ENCODE results near the gene SMYD5. TPM values are rescaled to one million over a fixed set of nuclear protein-coding genes. Genes with fewer than 3 reads are reported as not detected.
A peak's percentile ranks its signal among the peaks of the same experiment; 100 is the strongest.

Gene SMYD5
- total RNA-seq, 1 experiment from 2014 or later = 54.9 TPM

- in situ Hi-C loops (cut with HindIII; ENCODE audit: low pct_unique_long_range_greater_than_20kb, low sequenced_read_pairs) = no loop called here
- DNase-seq (ENCODE audit: low read depth) = no peak
Measured at GRCh38 chr2:73266061-73266901, 52.2 kb downstream of the SMYD5 start.

- in situ Hi-C loops (cut with HindIII; ENCODE audit: low pct_unique_long_range_greater_than_20kb, low sequenced_read_pairs) = no loop called here
Measured at GRCh38 chr2:73267008-73267407, 53.0 kb downstream of the SMYD5 start.

GRCh38 chr2:73268366-73268829 lies 54.4 kb downstream of the SMYD5 start:
- DNase-seq (ENCODE audit: low read depth) = no peak
- in situ Hi-C loops (cut with HindIII; ENCODE audit: low pct_unique_long_range_greater_than_20kb, low sequenced_read_pairs) = no loop called here

More at GRCh38 chr2:73267008-73267407, 53.0 kb downstream of the SMYD5 start:
- DNase-seq (ENCODE audit: low read depth) = no peak

- in situ Hi-C loops (cut with HindIII; ENCODE audit: low pct_unique_long_range_greater_than_20kb, low sequenced_read_pairs) = no loop called here
- peak; percentile 47 for DNase-seq (ENCODE audit: low read depth)
Measured at GRCh38 chr2:73268830-73269685, 55.0 kb downstream of the SMYD5 start.

- DNase-seq (ENCODE audit: low read depth) = no peak
- in situ Hi-C loops (cut with HindIII; ENCODE audit: low pct_unique_long_range_greater_than_20kb, low sequenced_read_pairs) = no loop called here
Measured at GRCh38 chr2:73269686-73270465, 55.8 kb downstream of the SMYD5 start.

- DNase-seq (ENCODE audit: low read depth) = no peak
- in situ Hi-C loops (cut with HindIII; ENCODE audit: low pct_unique_long_range_greater_than_20kb, low sequenced_read_pairs) = no loop called here
Measured at GRCh38 chr2:73272270-73272669, 58.2 kb downstream of the SMYD5 start.

Other genes starting within 250 kb of the SMYD5 start
- 8.6 and 13.8 TPM in 2 replicates for gene SFXN5, start 142.5 kb upstream of the SMYD5 start, total RNA-seq (2014; rRNA removed; shearing (Covaris generic); ENCODE audit: low replicate concordance)
- 31.2 and 42.6 TPM in 2 replicates for gene RAB11FIP5, start 101.3 kb upstream of the SMYD5 start, total RNA-seq (2014; rRNA removed; shearing (Covaris generic); ENCODE audit: low replicate concordance)
- gene NOTO, start 11.7 kb upstream of the SMYD5 start, total RNA-seq (2014; rRNA removed; shearing (Covaris generic); ENCODE audit: low replicate concordance) = not detected in 2 replicates
- gene PRADC1, start 19.0 kb downstream of the SMYD5 start, total RNA-seq (2014; rRNA removed; shearing (Covaris generic); ENCODE audit: low replicate concordance) = 8.3 and 8.6 TPM in 2 replicates
- gene CCT7, start 20.1 kb downstream of the SMYD5 start, total RNA-seq (2014; rRNA removed; shearing (Covaris generic); ENCODE audit: low replicate concordance) = 581 and 684 TPM in 2 replicates
- gene FBXO41, start 70.2 kb downstream of the SMYD5 start, total RNA-seq (2014; rRNA removed; shearing (Covaris generic); ENCODE audit: low replicate concordance) = 0.44 and 1.2 TPM in 2 replicates
- not detected in 2 replicates for gene EGR4, start 79.3 kb downstream of the SMYD5 start, total RNA-seq (2014; rRNA removed; shearing (Covaris generic); ENCODE audit: low replicate concordance)
- gene ALMS1, start 171.6 kb downstream of the SMYD5 start, total RNA-seq (2014; rRNA removed; shearing (Covaris generic); ENCODE audit: low replicate concordance) = 6.4 and 17.0 TPM in 2 replicates

Data from Caki2 (cell line).